Coronary artery (tissue), 2 donors: ENCODE measurements around the gene R3HDM2.

Source experiments
- DNase-seq: peaks from one replicate; pipeline ENCODE4 v3.0.0-alpha.2; 2017; ENCODE audit warnings: low spot score
- H3K27ac ChIP-seq, 2 donors: fragments of 200-600 bp; sonication (generic); one replicate each; pipeline ENCODE4 v1.5.1; 2016 to 2019
- H3K4me3 ChIP-seq: fragments of 200-600 bp; sonication (generic); 2 replicates; pipeline ENCODE4 v1.5.1; 2016; ENCODE audit warnings: mild to moderate bottlenecking, moderate library complexity
- CTCF ChIP-seq: fragments of 200-600 bp; sonication (generic); IDR thresholded peaks from one replicate; pipeline ENCODE4 v1.5.1; 2019; ENCODE audit warnings: antibody characterized with exemption

The R3HDM2 gene

GRCh38 chr12:57220770-57221168, 210.1 kb downstream of the R3HDM2 start:
- DNase-seq, result no peak
- no peak overlapping the region for H3K4me3 ChIP-seq

GRCh38 chr12:57219993-57220754, 210.7 kb downstream of the R3HDM2 start:
- TF ChIP-seq CTCF, result no peak
- no peak overlapping the region for H3K27ac ChIP-seq
- DNase-seq, result no peak
- H3K4me3 ChIP-seq, result no peak overlapping the region

More at GRCh38 chr12:57220770-57221168, 210.1 kb downstream of the R3HDM2 start:
- H3K27ac ChIP-seq, result no peak overlapping the region
- no peak for TF ChIP-seq CTCF

GRCh38 chr12:57219205-57219992, 211.4 kb downstream of the R3HDM2 start:
- no peak for TF ChIP-seq CTCF
- Histone ChIP-seq H3K27ac (no peak overlapping the region), H3K4me3 (no peak overlapping the region)
- DNase-seq, result no peak

- H3K27ac ChIP-seq, result no peak overlapping the region
- TF ChIP-seq CTCF, result no peak
- no peak overlapping the region for H3K4me3 ChIP-seq
- DNase-seq, result no peak
Observed at GRCh38 chr12:57218030-57218853, 212.6 kb downstream of the R3HDM2 start.

- H3K27ac ChIP-seq, result no peak overlapping the region
- peak overlapping the region; percentile 76 for H3K4me3 ChIP-seq
- no peak for TF ChIP-seq CTCF
- DNase-seq, result no peak
Observed at GRCh38 chr12:57216921-57217879, 213.6 kb downstream of the R3HDM2 start.
